H1 (cell line): ENCODE measurements around the gene DTNB. TPM values are rescaled to one million over a fixed set of nuclear protein-coding genes. Genes with fewer than 3 reads are reported as not detected.

ENCODE experiments used
- BACH1 ChIP-seq: IDR thresholded peaks from 2 replicates; pipeline ENCODE4 v1.6.1; 2012; ENCODE audit warnings: low read length, improper control_type of control experiment
- CBX5 ChIP-seq: fragments of 300-800, 300-1000 bp; sonication (generic); IDR thresholded peaks from 2 replicates; pipeline ENCODE4 v1.7.1; 2016; ENCODE audit warnings: antibody characterized with exemption, low read length, low read depth
- FOSL1 ChIP-seq: IDR thresholded peaks from 2 replicates; pipeline ENCODE4 v1.6.1; 2011; ENCODE audit warnings: mild to moderate bottlenecking, low read depth, low read length, moderate library complexity; ENCODE audit not compliant: insufficient read depth
- GABPA ChIP-seq: IDR thresholded peaks from 2 replicates; pipeline ENCODE4 v1.6.1; 2011; ENCODE audit warnings: mild to moderate bottlenecking, low read length, moderate library complexity, borderline replicate concordance; ENCODE audit not compliant: insufficient read depth
- RBBP5 ChIP-seq: IDR thresholded peaks from 2 replicates; pipeline ENCODE4 v1.7.1; 2012; ENCODE audit warnings: low read depth, mild to moderate bottlenecking, inconsistent platforms, low read length, moderate library complexity, borderline replicate concordance
- TAF7 ChIP-seq: optimal IDR thresholded peaks from 2 replicates; pipeline ENCODE3; 2011; ENCODE audit warnings: low read depth, mild to moderate bottlenecking, inconsistent platforms, low read length, moderate library complexity, borderline replicate concordance
- polyA plus RNA-seq, 7 experiments: library from polyadenylated mRNA; depleted of rRNA in 3 of 7; stranded (reverse) in 5 of 7; unstranded in 2 of 7; fragments of >200 nt in 5 of 7; fragments of 200-250 nt in 2 of 7; gene quantifications; 1 replicate in 5 of 7; 2 replicates in 1 of 7; 4 replicates in 1 of 7; pipeline versions ENCODE4 v1.2.1 to v1.2.3, GENCODE V29; 2011 to 2013; ENCODE audit warnings: missing spikeins in 2 of 7, mixed read lengths in 2 of 7
- total RNA-seq: library from RNA; stranded (reverse); fragmentation: NEBNext Ultra II Directional; extraction: Animal tissue kit (Norgen Biotek cat#: 25700); gene quantifications from 2 replicates; pipeline ENCODE4 v1.2.1, GENCODE V29; 2021

DTNB gene
- total and polyA plus RNA-seq, 2 of the 8 experiments (the other 6 are each of a cell fraction or from before 2014, with no cell fraction given): 39.6 to 49.5 TPM

GRCh38 chr2:25369876-25370275 lies 303.5 kb downstream of the DTNB start (continued):
- no peak for TF ChIP-seq FOSL1
- no peak for TF ChIP-seq BACH1
- TF ChIP-seq RBBP5: no peak
- TF ChIP-seq TAF7: no peak
- no peak for TF ChIP-seq GABPA
- TF ChIP-seq CBX5: no peak
- TF ChIP-seq, all 59 proteins: peak for 0
